Neural progenitor cell (in vitro differentiated cells): ENCODE results near the gene TDRKH.

ENCODE experiments used
- EZH2 ChIP-seq: fragments of 200-600 bp; sonication (generic); IDR thresholded peaks from 2 replicates; pipeline ENCODE4 v1.6.1; 2017; ENCODE audit warnings: antibody characterized with exemption, mild to moderate bottlenecking, moderate library complexity
- TF ChIP-seq, protein P1 (sequence below): fragments of 200-600 bp; sonication (generic); IDR thresholded peaks from 2 replicates; pipeline ENCODE4 v1.5.1; 2017; ENCODE audit warnings: antibody characterized with exemption, mild to moderate bottlenecking

DNA sequence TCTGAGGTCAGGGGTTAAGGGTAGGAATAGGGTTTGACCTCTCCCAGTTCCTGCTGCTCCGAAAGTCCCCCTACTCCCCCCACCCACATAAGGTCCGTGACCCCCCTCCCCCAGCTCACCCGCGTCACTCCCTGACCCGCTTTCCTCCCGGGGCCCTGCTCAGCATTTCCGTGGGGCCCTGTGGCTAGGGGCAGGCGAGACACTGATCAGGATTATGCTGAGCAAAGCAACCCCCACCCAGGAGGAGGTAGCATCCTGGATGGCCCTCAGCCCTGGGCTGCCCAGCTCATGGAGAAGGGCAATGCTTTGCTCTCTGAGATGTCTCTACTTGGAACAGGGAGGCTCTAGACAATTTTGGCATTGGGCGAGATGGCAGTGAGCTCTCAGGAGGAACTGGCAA lies 37.6 kb upstream of the TDRKH start:
- TF ChIP-seq, protein P1, sequence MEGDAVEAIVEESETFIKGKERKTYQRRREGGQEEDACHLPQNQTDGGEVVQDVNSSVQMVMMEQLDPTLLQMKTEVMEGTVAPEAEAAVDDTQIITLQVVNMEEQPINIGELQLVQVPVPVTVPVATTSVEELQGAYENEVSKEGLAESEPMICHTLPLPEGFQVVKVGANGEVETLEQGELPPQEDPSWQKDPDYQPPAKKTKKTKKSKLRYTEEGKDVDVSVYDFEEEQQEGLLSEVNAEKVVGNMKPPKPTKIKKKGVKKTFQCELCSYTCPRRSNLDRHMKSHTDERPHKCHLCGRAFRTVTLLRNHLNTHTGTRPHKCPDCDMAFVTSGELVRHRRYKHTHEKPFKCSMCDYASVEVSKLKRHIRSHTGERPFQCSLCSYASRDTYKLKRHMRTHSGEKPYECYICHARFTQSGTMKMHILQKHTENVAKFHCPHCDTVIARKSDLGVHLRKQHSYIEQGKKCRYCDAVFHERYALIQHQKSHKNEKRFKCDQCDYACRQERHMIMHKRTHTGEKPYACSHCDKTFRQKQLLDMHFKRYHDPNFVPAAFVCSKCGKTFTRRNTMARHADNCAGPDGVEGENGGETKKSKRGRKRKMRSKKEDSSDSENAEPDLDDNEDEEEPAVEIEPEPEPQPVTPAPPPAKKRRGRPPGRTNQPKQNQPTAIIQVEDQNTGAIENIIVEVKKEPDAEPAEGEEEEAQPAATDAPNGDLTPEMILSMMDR = no peak
- TF ChIP-seq EZH2 = no peak
